ENCODE measurements around the gene ADAMTS16. TPM values are rescaled to one million over a fixed set of nuclear protein-coding genes. Genes with fewer than 3 reads are reported as not detected.

The ADAMTS16 gene
- polyA plus RNA-seq, 3 donors, result not detected

DNA sequence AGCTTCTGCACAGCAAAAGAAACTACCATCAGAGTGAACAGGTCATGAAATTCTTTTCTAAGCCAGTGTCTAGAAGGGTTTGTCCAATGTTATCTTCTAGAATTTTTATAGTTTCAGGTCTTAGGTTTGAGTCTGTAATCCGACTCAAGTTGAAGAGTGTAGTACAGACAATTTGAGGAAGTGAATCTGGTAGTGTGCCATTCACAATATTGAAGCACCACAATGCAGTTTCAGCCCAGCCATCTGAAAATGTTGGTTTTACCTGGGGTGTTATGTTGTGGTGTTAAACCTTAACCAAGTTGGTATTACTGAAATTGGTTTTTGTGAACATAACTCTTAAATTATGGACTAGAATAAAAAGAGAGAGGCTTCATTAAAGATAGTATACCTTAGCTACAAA, 77.2 kb downstream of the ADAMTS16 start:
- no peak overlapping the region for H3K4me3 Mint-ChIP-seq
- no peak overlapping the region for H3K27ac Mint-ChIP-seq
- Histone ChIP-seq H4K20me1 (ENCODE audit: insufficient read depth, low read length) (no peaks in the 10 kb centered on the region), H3K36me3 (replicated peaks in 1 of 2; ENCODE audit: control insufficient read depth in 1 of 2, insufficient read depth in 2 of 2, low read length in 2 of 2) (no peaks in the 10 kb centered on the region), H3K4me1 (ENCODE audit: control insufficient read depth in 1 of 2, insufficient read depth in 2 of 2, low read length in 2 of 2) (no peaks in the 10 kb centered on the region), H3K79me2 (ENCODE audit: insufficient read depth, low read length) (no peaks in the 10 kb centered on the region), H3K27ac (ENCODE audit: low read depth in 1 of 2, low read length in 2 of 2) (no peak overlapping the region), H3K9ac (ENCODE audit: insufficient read depth, low read length, poor library complexity, severe bottlenecking) (no peak overlapping the region), H3K4me3 (replicated peaks in 1 of 3; ENCODE audit: low read depth in 2 of 3, low read length in 3 of 3) (no peak overlapping the region), H3K27me3 (ENCODE audit: control insufficient read depth in 2 of 2, insufficient read depth in 2 of 2, low read length in 2 of 2) (no peaks in the 10 kb centered on the region), H2AFZ (ENCODE audit: insufficient read depth, low read depth, low read length, poor library complexity, severe bottlenecking) (no peak overlapping the region), H3K9me3 (replicated peaks in 1 of 2; ENCODE audit: control insufficient read depth in 1 of 2, insufficient read depth in 1 of 2, low read length in 2 of 2) (peaks cover 12 to 14% of the 10 kb centered on the region in 2 donors), H3K4me2 (replicated peaks; ENCODE audit: extremely low read depth, low read length, poor library complexity, severe bottlenecking) (no peak overlapping the region)
- peaks cover 0 to 17% (median 7%) of the 10 kb centered on the region in 7 donors for H3K9me3 Mint-ChIP-seq
- TF ChIP-seq, protein P1, sequence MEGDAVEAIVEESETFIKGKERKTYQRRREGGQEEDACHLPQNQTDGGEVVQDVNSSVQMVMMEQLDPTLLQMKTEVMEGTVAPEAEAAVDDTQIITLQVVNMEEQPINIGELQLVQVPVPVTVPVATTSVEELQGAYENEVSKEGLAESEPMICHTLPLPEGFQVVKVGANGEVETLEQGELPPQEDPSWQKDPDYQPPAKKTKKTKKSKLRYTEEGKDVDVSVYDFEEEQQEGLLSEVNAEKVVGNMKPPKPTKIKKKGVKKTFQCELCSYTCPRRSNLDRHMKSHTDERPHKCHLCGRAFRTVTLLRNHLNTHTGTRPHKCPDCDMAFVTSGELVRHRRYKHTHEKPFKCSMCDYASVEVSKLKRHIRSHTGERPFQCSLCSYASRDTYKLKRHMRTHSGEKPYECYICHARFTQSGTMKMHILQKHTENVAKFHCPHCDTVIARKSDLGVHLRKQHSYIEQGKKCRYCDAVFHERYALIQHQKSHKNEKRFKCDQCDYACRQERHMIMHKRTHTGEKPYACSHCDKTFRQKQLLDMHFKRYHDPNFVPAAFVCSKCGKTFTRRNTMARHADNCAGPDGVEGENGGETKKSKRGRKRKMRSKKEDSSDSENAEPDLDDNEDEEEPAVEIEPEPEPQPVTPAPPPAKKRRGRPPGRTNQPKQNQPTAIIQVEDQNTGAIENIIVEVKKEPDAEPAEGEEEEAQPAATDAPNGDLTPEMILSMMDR (IDR thresholded peaks at IDR 0.05), result no peak
- H3K36me3 Mint-ChIP-seq, result no peaks in the 10 kb centered on the region
- WGBS (ENCODE audit: insufficient coverage), result 63% methylated on average over 1 of the region's 1 CpG
- no peaks in the 10 kb centered on the region for H3K4me1 Mint-ChIP-seq
- intact Hi-C loops (cut with micrococcal nuclease), result no loop called here
- peaks cover 0 to 3% (median 2%) of the 10 kb centered on the region in 3 donors for H3K27me3 Mint-ChIP-seq (ENCODE audit: low read depth in 3 of 3)
- no peak for DNase-seq

DNA sequence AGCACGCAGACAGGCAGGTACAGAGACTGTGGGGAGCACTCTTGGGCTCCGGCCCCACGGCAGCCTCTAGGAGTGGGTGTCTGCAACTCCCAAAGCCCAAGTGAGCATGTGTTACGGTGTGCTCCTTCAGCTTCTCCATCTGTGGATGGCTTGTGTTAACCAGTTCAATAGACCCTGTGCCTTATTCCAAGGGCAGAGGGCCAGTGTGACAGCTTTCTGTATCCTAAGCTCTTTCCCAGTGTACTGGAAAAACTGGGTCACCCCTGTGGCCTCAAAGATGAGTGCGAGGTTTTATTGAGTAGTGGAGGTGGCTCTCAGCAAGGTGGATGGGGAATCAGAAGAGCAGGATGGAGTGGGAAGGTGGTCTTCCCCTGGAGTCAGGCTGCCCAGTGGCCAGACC, 78.3 kb downstream of the ADAMTS16 start:
- Histone ChIP-seq H3K4me3 (replicated peaks in 1 of 3; ENCODE audit: low read depth in 2 of 3, low read length in 3 of 3) (no peak overlapping the region), H3K27ac (ENCODE audit: low read depth in 1 of 2, low read length in 2 of 2) (no peak overlapping the region), H3K4me2 (replicated peaks; ENCODE audit: extremely low read depth, low read length, poor library complexity, severe bottlenecking) (no peak overlapping the region), H4K20me1 (ENCODE audit: insufficient read depth, low read length) (no peaks in the 10 kb centered on the region), H2AFZ (ENCODE audit: insufficient read depth, low read depth, low read length, poor library complexity, severe bottlenecking) (no peak overlapping the region), H3K36me3 (replicated peaks in 1 of 2; ENCODE audit: control insufficient read depth in 1 of 2, insufficient read depth in 2 of 2, low read length in 2 of 2) (no peaks in the 10 kb centered on the region), H3K9me3 (replicated peaks in 1 of 2; ENCODE audit: control insufficient read depth in 1 of 2, insufficient read depth in 1 of 2, low read length in 2 of 2) (peaks cover 12 to 14% of the 10 kb centered on the region in 2 donors), H3K4me1 (ENCODE audit: control insufficient read depth in 1 of 2, insufficient read depth in 2 of 2, low read length in 2 of 2) (no peaks in the 10 kb centered on the region), H3K79me2 (ENCODE audit: insufficient read depth, low read length) (no peaks in the 10 kb centered on the region), H3K27me3 (ENCODE audit: control insufficient read depth in 2 of 2, insufficient read depth in 2 of 2, low read length in 2 of 2) (no peaks in the 10 kb centered on the region), H3K9ac (ENCODE audit: insufficient read depth, low read length, poor library complexity, severe bottlenecking) (no peak overlapping the region)
- WGBS (ENCODE audit: insufficient coverage), result 96% methylated on average over 3 of the region's 5 CpGs
- Mint-ChIP-seq H3K4me1 (no peaks in the 10 kb centered on the region), H3K4me3 (no peak overlapping the region), H3K27ac (no peak overlapping the region), H3K36me3 (no peaks in the 10 kb centered on the region), H3K9me3 (peaks cover 0 to 17% (median 7%) of the 10 kb centered on the region in 7 donors), H3K27me3 (ENCODE audit: low read depth in 3 of 3) (peaks cover 0 to 3% (median 2%) of the 10 kb centered on the region in 3 donors)
- DNase-seq, result no peak
- TF ChIP-seq, protein P1 (IDR thresholded peaks at IDR 0.05), result no peak
- intact Hi-C loops (cut with micrococcal nuclease), result no loop called here
